Immature natural killer cell (primary cell): ENCODE data around the gene ACSL1. TPM values are rescaled to one million over a fixed set of nuclear protein-coding genes. Genes with fewer than 3 reads are reported as not detected.
"Not testable (repeated sequence)": the region's sequence is repeated elsewhere in the genome, so short reads cannot be mapped to it uniquely, and the experiment has no call there.

Source experiments
- DNase-seq, 3 donors: peaks; one replicate each; pipeline ENCODE4 v3.0.0; 2022; ENCODE audit warnings: mixed read lengths in 1 of 3
- H3K27ac Mint-ChIP-seq, 6 donors: one replicate each; pipeline ENCODE4 v1.8.0; 2020; ENCODE audit warnings: mixed read lengths in 6 of 6, mild to moderate bottlenecking in 5 of 6, inconsistent platforms in 4 of 6, moderate library complexity in 3 of 6
- H3K27me3 Mint-ChIP-seq, 3 donors: one replicate each; pipeline ENCODE4 v1.8.0; 2020 to 2021; ENCODE audit warnings: low read depth in 3 of 3, mild to moderate bottlenecking in 3 of 3, mixed read lengths in 3 of 3, moderate library complexity in 3 of 3, inconsistent platforms in 1 of 3
- H3K36me3 Mint-ChIP-seq, 3 donors: one replicate each; pipeline ENCODE4 v1.8.0; 2020; ENCODE audit warnings: mixed read lengths in 3 of 3, inconsistent platforms in 2 of 3, mild to moderate bottlenecking in 2 of 3
- H3K4me1 Mint-ChIP-seq, 2 donors: one replicate each; pipeline ENCODE4 v1.8.0; 2020; ENCODE audit warnings: inconsistent platforms in 2 of 2, mild to moderate bottlenecking in 2 of 2, mixed read lengths in 2 of 2, moderate library complexity in 1 of 2
- H3K4me3 Mint-ChIP-seq, 5 donors: one replicate each; pipeline ENCODE4 v1.8.0; 2020; ENCODE audit warnings: mild to moderate bottlenecking in 5 of 5, mixed read lengths in 5 of 5, inconsistent platforms in 3 of 5, moderate library complexity in 3 of 5
- H3K9me3 Mint-ChIP-seq, 6 donors: one replicate each; pipeline ENCODE4 v1.8.0; 2020; ENCODE audit warnings: mild to moderate bottlenecking in 6 of 6, mixed read lengths in 6 of 6, inconsistent platforms in 4 of 6, moderate library complexity in 3 of 6
- polyA plus RNA-seq, 3 donors: library from polyadenylated mRNA; unstranded; fragments of 300-500 nt; fragmentation: Illumina TruSeq; gene quantifications; one replicate each; pipeline ENCODE4 v1.2.3, GENCODE V29; 2021

ACSL1 gene
- polyA plus RNA-seq, 3 donors from 2014 or later: 4.8 to 7.8 (median 7.3) TPM

- Mint-ChIP-seq H3K4me3 (no peak overlapping the region), H3K4me1 (peaks cover 13 to 17% of the 10 kb centered on the region in 2 donors), H3K27ac (no peak overlapping the region), H3K27me3 (peaks cover 0 to 2% (median 2%) of the 10 kb centered on the region in 3 donors), H3K9me3 (no peaks in the 10 kb centered on the region), H3K36me3 (peaks cover 9 to 18% (median 10%) of the 10 kb centered on the region in 3 donors)
- DNase-seq: no peak
Observed at GRCh38 chr4:184784628-184785257, 41.0 kb downstream of the ACSL1 start.

- DNase-seq: peak in 1 of 3 donors; percentile 12
- peak overlapping the region; percentile 42 to 80 (median 75) for H3K4me3 Mint-ChIP-seq
- peaks cover 0 to 4% (median 2%) of the 10 kb centered on the region in 3 donors for H3K27me3 Mint-ChIP-seq
- H3K27ac Mint-ChIP-seq: peak overlapping the region; percentile 5 to 69 (median 59)
- no peaks in the 10 kb centered on the region for H3K9me3 Mint-ChIP-seq
- H3K36me3 Mint-ChIP-seq: peaks cover 14 to 23% (median 14%) of the 10 kb centered on the region in 3 donors
- peaks cover 13 to 17% of the 10 kb centered on the region in 2 donors for H3K4me1 Mint-ChIP-seq
Observed at GRCh38 chr4:184782731-184783373, 42.9 kb downstream of the ACSL1 start.

- Mint-ChIP-seq H3K36me3 (peaks cover 12 to 19% (median 17%) of the 10 kb centered on the region in 3 donors), H3K4me1 (peaks cover 13 to 17% of the 10 kb centered on the region in 2 donors)
- H3K27me3 Mint-ChIP-seq, DNase-seq, H3K9me3 Mint-ChIP-seq, H3K4me3 Mint-ChIP-seq, H3K27ac Mint-ChIP-seq: not testable (repeated sequence)
Observed at GRCh38 chr4:184779160-184779559, 46.6 kb downstream of the ACSL1 start.

DNA sequence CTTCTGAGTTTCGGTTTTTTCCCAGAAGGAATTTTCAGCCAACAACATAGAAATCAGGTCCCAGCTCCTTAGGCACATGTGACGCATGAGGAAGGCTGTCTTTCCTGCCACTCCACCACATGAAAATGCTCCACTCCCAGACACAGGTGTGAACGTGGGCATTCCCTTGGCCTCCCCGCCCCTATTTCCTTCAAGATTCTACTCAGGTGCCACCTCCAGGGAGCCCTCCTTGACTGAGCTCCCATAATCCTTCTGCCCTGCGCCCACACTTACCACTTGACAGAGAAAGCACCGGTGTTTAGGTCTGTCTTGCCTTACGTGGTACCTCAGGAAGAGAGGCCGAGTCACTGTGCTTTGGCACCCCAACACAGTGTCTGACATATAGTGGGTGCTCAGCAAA is 47.4 kb downstream of the ACSL1 start:
- Mint-ChIP-seq H3K27ac (no peak overlapping the region), H3K9me3 (no peaks in the 10 kb centered on the region), H3K27me3 (peaks cover 0 to 6% (median 0%) of the 10 kb centered on the region in 3 donors), H3K36me3 (peaks cover 8 to 20% (median 19%) of the 10 kb centered on the region in 3 donors), H3K4me1 (peaks cover 11 to 12% of the 10 kb centered on the region in 2 donors), H3K4me3 (no peak overlapping the region)
- DNase-seq: no peak

GRCh38 chr4:184776821-184777220 is 48.9 kb downstream of the ACSL1 start:
- no peak overlapping the region for H3K4me3 Mint-ChIP-seq
- H3K36me3 Mint-ChIP-seq: peaks cover 8 to 24% (median 19%) of the 10 kb centered on the region in 3 donors
- H3K4me1 Mint-ChIP-seq: no peaks in the 10 kb centered on the region
- no peaks in the 10 kb centered on the region for H3K9me3 Mint-ChIP-seq
- H3K27me3 Mint-ChIP-seq: peaks cover 0 to 6% (median 0%) of the 10 kb centered on the region in 3 donors
- no peak overlapping the region for H3K27ac Mint-ChIP-seq
- no peak for DNase-seq

- H3K27ac Mint-ChIP-seq: no peak overlapping the region
- H3K9me3 Mint-ChIP-seq: no peaks in the 10 kb centered on the region
- H3K4me1 Mint-ChIP-seq: no peaks in the 10 kb centered on the region
- H3K4me3 Mint-ChIP-seq: no peak overlapping the region
- H3K36me3 Mint-ChIP-seq: peaks cover 8 to 24% (median 19%) of the 10 kb centered on the region in 3 donors
- peaks cover 0 to 6% (median 0%) of the 10 kb centered on the region in 3 donors for H3K27me3 Mint-ChIP-seq
- DNase-seq: no peak
Observed at GRCh38 chr4:184775854-184776555, 49.8 kb downstream of the ACSL1 start.

DNA sequence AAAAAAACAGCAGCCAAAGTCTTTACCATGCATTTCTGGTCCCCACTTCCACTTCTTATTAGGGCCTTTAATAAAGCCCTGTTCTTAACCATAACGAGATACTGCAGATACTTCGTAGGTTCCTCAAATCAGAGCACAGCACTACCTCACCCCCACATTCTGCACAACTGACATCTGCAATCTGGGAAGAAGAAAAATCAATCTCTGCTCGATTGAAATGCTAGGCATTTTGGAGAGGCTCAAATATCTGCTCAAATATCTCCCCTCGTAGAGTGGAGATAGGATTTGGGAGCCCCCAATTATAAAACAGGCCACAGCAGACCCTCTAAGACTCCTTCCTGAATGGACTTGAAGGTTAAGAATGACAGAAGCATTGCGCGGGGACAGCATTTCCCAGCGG is 51.6 kb downstream of the ACSL1 start:
- DNase-seq: no peak
- H3K9me3 Mint-ChIP-seq: no peaks in the 10 kb centered on the region
- H3K27ac Mint-ChIP-seq: no peak overlapping the region
- no peak overlapping the region for H3K4me3 Mint-ChIP-seq
- H3K36me3 Mint-ChIP-seq: peaks cover 9 to 30% (median 15%) of the 10 kb centered on the region in 3 donors
- H3K4me1 Mint-ChIP-seq: no peaks in the 10 kb centered on the region
- H3K27me3 Mint-ChIP-seq: peaks cover 0 to 4% (median 0%) of the 10 kb centered on the region in 3 donors

DNA sequence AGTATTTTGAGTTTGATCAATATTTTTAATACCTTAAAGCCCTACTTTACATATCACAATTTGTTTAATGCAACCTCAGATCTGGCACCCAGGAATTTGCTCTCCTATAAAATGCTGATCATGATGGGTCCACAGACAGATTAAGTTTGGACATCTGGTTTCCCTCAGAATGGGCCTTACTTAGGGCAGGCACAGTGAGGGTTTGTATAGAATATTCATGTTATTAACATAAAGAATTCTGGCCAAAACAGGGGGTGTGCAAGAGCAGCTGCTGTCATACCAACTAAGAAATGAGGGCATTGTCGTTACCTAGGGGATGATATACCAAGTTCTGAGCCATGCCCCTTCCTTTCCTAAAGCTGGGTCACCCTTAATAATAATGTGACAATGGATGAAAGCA is 54.4 kb downstream of the ACSL1 start:
- Mint-ChIP-seq H3K27me3 (peaks cover 0 to 2% (median 0%) of the 10 kb centered on the region in 3 donors), H3K9me3 (no peaks in the 10 kb centered on the region), H3K27ac (no peak overlapping the region), H3K36me3 (peaks cover 6 to 39% (median 15%) of the 10 kb centered on the region in 3 donors), H3K4me3 (no peak overlapping the region), H3K4me1 (no peaks in the 10 kb centered on the region)
- no peak for DNase-seq

GRCh38 chr4:184769141-184769765 is 56.5 kb downstream of the ACSL1 start:
- Mint-ChIP-seq H3K27me3 (no peaks in the 10 kb centered on the region), H3K9me3 (no peaks in the 10 kb centered on the region), H3K4me3 (no peak overlapping the region), H3K4me1 (no peaks in the 10 kb centered on the region), H3K36me3 (peaks cover 18 to 58% (median 24%) of the 10 kb centered on the region in 3 donors), H3K27ac (no peak overlapping the region)
- no peak for DNase-seq

- Mint-ChIP-seq H3K4me3 (no peak overlapping the region), H3K36me3 (peaks cover 18 to 51% (median 27%) of the 10 kb centered on the region in 3 donors), H3K27me3 (no peaks in the 10 kb centered on the region), H3K9me3 (no peaks in the 10 kb centered on the region), H3K4me1 (no peaks in the 10 kb centered on the region), H3K27ac (no peak overlapping the region)
- no peak for DNase-seq
Observed at GRCh38 chr4:184768296-184768695, 57.5 kb downstream of the ACSL1 start.

- Mint-ChIP-seq H3K4me1 (peaks cover 10 to 11% of the 10 kb centered on the region in 2 donors), H3K4me3 (no peak overlapping the region), H3K9me3 (no peaks in the 10 kb centered on the region), H3K27me3 (no peaks in the 10 kb centered on the region), H3K36me3 (peaks cover 18 to 53% (median 28%) of the 10 kb centered on the region in 3 donors), H3K27ac (no peak overlapping the region)
- DNase-seq: no peak
Observed at GRCh38 chr4:184766446-184766845, 59.3 kb downstream of the ACSL1 start.

DNA sequence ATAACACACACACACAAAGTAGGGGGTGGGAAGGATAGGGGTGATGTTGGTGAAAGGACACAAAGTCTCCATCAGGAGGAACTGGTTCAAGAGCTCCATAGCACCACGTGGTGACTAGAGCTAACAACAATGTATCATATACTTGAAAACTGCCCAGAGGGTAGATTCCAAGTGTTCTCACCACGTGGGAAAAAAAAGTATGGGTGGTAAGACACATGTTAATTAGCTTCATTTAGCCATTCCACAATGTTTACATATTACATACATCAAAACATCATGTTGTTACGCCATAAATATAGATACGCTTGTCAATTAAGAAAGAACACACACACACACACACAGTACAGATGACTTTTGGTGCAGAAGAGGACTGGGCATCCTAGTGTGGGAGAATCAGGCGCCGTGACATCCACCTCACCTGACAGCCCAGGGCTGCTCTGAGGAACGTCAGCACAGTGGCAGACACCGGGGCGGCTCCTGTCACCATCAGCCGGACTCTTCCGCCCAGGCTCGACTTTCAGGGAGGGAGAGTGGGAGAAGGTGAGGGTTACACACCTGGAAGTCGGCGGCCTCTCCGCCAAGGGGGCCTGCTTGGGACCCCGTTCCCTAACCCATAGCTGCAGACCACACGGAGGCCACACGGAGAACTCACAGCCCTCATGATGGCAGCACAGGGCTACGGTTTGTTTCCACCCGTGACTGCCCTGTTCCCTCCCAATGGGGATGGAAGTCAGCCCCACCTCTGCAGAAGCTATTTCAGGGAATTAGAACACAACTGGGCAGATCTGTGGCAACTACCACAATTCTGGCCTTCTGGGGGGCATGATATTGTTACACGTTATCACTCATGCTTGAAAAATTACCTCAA is 60.1 kb downstream of the ACSL1 start:
- Mint-ChIP-seq H3K9me3 (no peaks in the 10 kb centered on the region), H3K36me3 (peaks cover 18 to 56% (median 28%) of the 10 kb centered on the region in 3 donors), H3K27ac (no peak overlapping the region), H3K4me1 (peaks cover 11 to 12% of the 10 kb centered on the region in 2 donors), H3K27me3 (no peaks in the 10 kb centered on the region), H3K4me3 (no peak overlapping the region)
- DNase-seq: no peak

DNA sequence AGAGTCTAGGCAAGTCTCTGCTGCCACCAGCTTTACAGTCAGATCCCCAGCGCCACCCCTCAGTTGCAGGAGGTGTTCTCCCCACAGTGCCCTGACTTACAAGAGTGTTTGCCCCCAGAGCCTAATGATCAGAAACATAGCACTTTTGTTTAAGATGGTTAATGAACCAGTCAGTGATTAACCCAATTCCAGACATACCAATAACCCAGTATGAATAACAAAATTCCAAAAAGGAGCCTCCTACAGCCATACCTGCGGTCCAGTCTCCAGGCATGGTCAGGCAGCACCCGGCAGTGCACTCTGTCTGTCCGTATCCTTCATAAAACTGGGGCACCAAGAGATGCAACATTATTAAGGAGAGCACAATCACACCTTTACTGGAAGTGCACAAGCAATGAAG is 61.2 kb downstream of the ACSL1 start:
- H3K27me3 Mint-ChIP-seq: no peaks in the 10 kb centered on the region
- H3K36me3 Mint-ChIP-seq: peaks cover 27 to 58% (median 32%) of the 10 kb centered on the region in 3 donors
- DNase-seq: no peak
- no peak overlapping the region for H3K4me3 Mint-ChIP-seq
- H3K27ac Mint-ChIP-seq: no peak overlapping the region
- peaks cover 11 to 12% of the 10 kb centered on the region in 2 donors for H3K4me1 Mint-ChIP-seq
- H3K9me3 Mint-ChIP-seq: no peaks in the 10 kb centered on the region
